Embryonic facial prominence (tissue), 1 donor: ENCODE measurements around the gene SURF2.
"Not testable (repeated sequence)": the region's sequence is repeated elsewhere in the genome, so short reads cannot be mapped to it uniquely, and the experiment has no call there.

ENCODE experiments used
- DNase-seq: peaks from one replicate; pipeline ENCODE4 v3.0.0-alpha.2; 2016; ENCODE audit errors: extremely low spot score

The SURF2 gene

GRCh38 chr9:133356391-133357091, at the start of gene SURF2, which contains the start of gene SURF1:
TSS of gene SURF2 (plus strand) at chr9:133356550. CDS start at chr9:133356593, 43 bp downstream.
TSS of gene SURF1 (minus strand) at chr9:133356487. CDS start at chr9:133356453, 34 bp downstream.
- DNase-seq: peak; percentile 52

GRCh38 chr9:133307301-133307700, 49.0 kb upstream of the SURF2 start:
- DNase-seq: no peak

GRCh38 chr9:133309608-133310007, 46.7 kb upstream of the SURF2 start:
- no peak for DNase-seq

GRCh38 chr9:133315997-133316396, 40.4 kb upstream of the SURF2 start:
- no peak for DNase-seq

- not testable (repeated sequence) for DNase-seq
Measured at GRCh38 chr9:133317551-133317950, 38.8 kb upstream of the SURF2 start.

GRCh38 chr9:133320421-133320881, 35.9 kb upstream of the SURF2 start:
- no peak for DNase-seq

GRCh38 chr9:133321411-133321935, 34.9 kb upstream of the SURF2 start:
- DNase-seq: no peak

GRCh38 chr9:133322701-133323100, 33.6 kb upstream of the SURF2 start:
- DNase-seq: no peak

- DNase-seq: no peak
Measured at GRCh38 chr9:133323211-133323610, 33.1 kb upstream of the SURF2 start.

GRCh38 chr9:133323991-133324703, 32.2 kb upstream of the SURF2 start:
- no peak for DNase-seq

GRCh38 chr9:133327021-133327420, 29.3 kb upstream of the SURF2 start:
- not testable (repeated sequence) for DNase-seq

GRCh38 chr9:133327834-133328484, 28.4 kb upstream of the SURF2 start:
- no peak for DNase-seq

GRCh38 chr9:133329306-133330156, 26.8 kb upstream of the SURF2 start:
- not testable (repeated sequence) for DNase-seq

- DNase-seq: no peak
Measured at GRCh38 chr9:133331221-133331620, 25.1 kb upstream of the SURF2 start.

- DNase-seq: no peak
Measured at GRCh38 chr9:133331641-133332380, 24.5 kb upstream of the SURF2 start.

GRCh38 chr9:133332381-133332730, 24.0 kb upstream of the SURF2 start:
- no peak for DNase-seq

- DNase-seq: no peak
Measured at GRCh38 chr9:133333011-133333410, 23.3 kb upstream of the SURF2 start.

GRCh38 chr9:133333566-133333965, 22.8 kb upstream of the SURF2 start:
- no peak for DNase-seq

GRCh38 chr9:133334161-133334560, 22.2 kb upstream of the SURF2 start:
- no peak for DNase-seq

GRCh38 chr9:133334888-133335287, 21.5 kb upstream of the SURF2 start:
- not testable (repeated sequence) for DNase-seq
